Cerebellar cortex (tissue), 1 donor: ENCODE measurements around the gene UMPS.
"Not testable (repeated sequence)": the region's sequence is repeated elsewhere in the genome, so short reads cannot be mapped to it uniquely, and the experiment has no call there.

Experiments used
- DNase-seq: peaks from one replicate; pipeline ENCODE4 v3.0.0-alpha.2; 2015; ENCODE audit warnings: low spot score

UMPS gene

GRCh38 chr3:124707223-124707622 is 23.0 kb upstream of the UMPS start:
- DNase-seq: not testable (repeated sequence)

- no peak for DNase-seq
These were observed 22.6 kb upstream of the UMPS start for GRCh38 chr3:124707656-124708062.

GRCh38 chr3:124714223-124714853 is 15.9 kb upstream of the UMPS start:
- DNase-seq: no peak

GRCh38 chr3:124722589-124722988 is 7.7 kb upstream of the UMPS start:
- no peak for DNase-seq

- no peak for DNase-seq
These were observed 667 bp downstream of the UMPS start for GRCh38 chr3:124730941-124731297.

GRCh38 chr3:124731760-124732159 is 1.5 kb downstream of the UMPS start:
- no peak for DNase-seq

- DNase-seq: no peak
These were observed 10.8 kb downstream of the UMPS start for GRCh38 chr3:124741027-124741426.

GRCh38 chr3:124745756-124746155 is 15.5 kb downstream of the UMPS start:
- DNase-seq: no peak

GRCh38 chr3:124747111-124747981 is 17.1 kb downstream of the UMPS start:
- DNase-seq: no peak

- DNase-seq: no peak
These were observed 18.4 kb downstream of the UMPS start for GRCh38 chr3:124748560-124749198.

- not testable (repeated sequence) for DNase-seq
These were observed 19.6 kb downstream of the UMPS start for GRCh38 chr3:124749877-124750276.

GRCh38 chr3:124751501-124751900 is 21.2 kb downstream of the UMPS start:
- no peak for DNase-seq

GRCh38 chr3:124752051-124752450 is 21.8 kb downstream of the UMPS start:
- DNase-seq: no peak

GRCh38 chr3:124757926-124758325 is 27.7 kb downstream of the UMPS start:
- DNase-seq: not testable (repeated sequence)

- no peak for DNase-seq
These were observed 28.8 kb downstream of the UMPS start for GRCh38 chr3:124758851-124759635.

- no peak for DNase-seq
These were observed 29.6 kb downstream of the UMPS start for GRCh38 chr3:124759666-124760401.

- DNase-seq: peak; percentile 46
These were observed 30.3 kb downstream of the UMPS start for GRCh38 chr3:124760601-124761000.

GRCh38 chr3:124761250-124761796 is 31.1 kb downstream of the UMPS start:
- DNase-seq: peak; percentile 84

GRCh38 chr3:124761935-124762660 is 31.8 kb downstream of the UMPS start:
- no peak for DNase-seq

- no peak for DNase-seq
These were observed 32.4 kb downstream of the UMPS start for GRCh38 chr3:124762661-124763011.

- DNase-seq: no peak
These were observed 33.0 kb downstream of the UMPS start for GRCh38 chr3:124763206-124763605.
